ENCODE measurements around the gene FAM114A1.

DNA sequence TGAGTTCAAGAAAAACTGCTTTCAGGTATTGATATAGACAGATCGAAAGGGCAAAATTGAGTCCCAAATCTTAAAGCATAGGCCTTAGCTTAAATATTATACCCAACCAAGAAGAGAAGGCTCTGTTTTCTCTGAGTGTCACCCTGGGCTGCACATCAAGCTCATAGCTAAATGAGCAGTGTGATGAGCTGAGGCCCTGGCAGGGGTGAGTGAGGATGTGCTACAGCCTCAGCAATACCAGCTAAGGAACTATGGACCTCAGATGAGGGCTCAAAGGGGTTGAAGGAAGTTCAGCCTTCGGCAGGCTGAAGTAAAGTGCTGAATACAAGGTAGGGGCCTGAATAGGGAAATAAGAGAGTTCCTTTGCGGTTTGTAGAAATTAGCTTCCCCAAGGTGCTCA, 79.3 kb downstream of the FAM114A1 start:
- TF ChIP-seq, protein P1, sequence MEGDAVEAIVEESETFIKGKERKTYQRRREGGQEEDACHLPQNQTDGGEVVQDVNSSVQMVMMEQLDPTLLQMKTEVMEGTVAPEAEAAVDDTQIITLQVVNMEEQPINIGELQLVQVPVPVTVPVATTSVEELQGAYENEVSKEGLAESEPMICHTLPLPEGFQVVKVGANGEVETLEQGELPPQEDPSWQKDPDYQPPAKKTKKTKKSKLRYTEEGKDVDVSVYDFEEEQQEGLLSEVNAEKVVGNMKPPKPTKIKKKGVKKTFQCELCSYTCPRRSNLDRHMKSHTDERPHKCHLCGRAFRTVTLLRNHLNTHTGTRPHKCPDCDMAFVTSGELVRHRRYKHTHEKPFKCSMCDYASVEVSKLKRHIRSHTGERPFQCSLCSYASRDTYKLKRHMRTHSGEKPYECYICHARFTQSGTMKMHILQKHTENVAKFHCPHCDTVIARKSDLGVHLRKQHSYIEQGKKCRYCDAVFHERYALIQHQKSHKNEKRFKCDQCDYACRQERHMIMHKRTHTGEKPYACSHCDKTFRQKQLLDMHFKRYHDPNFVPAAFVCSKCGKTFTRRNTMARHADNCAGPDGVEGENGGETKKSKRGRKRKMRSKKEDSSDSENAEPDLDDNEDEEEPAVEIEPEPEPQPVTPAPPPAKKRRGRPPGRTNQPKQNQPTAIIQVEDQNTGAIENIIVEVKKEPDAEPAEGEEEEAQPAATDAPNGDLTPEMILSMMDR (IDR thresholded peaks at IDR 0.05; ENCODE audit: low read depth, low read length) = no peak
- TF ChIP-seq EZH2phosphoT487 (IDR thresholded peaks at IDR 0.05; ENCODE audit: low read depth) = no peak

Measured in OCI-LY3 (cell line).